WI38 (cell line): ENCODE measurements around the gene CEP126.

Source experiments
- H3K4me3 ChIP-seq: 2 replicates; pipeline ENCODE4 v1.5.1; 2011; ENCODE audit warnings: low read depth, mild to moderate bottlenecking, control low read depth, low read length
- CTCF ChIP-seq: IDR thresholded peaks from 2 replicates; pipeline ENCODE4 v1.5.1; 2012; ENCODE audit warnings: low read depth, mild to moderate bottlenecking, control low read depth, low read length

Gene CEP126

GRCh38 chr11:102046841-102047240, 132.0 kb downstream of the CEP126 start:
- no peak for TF ChIP-seq CTCF
- peak overlapping the region; percentile 67 for H3K4me3 ChIP-seq

DNA sequence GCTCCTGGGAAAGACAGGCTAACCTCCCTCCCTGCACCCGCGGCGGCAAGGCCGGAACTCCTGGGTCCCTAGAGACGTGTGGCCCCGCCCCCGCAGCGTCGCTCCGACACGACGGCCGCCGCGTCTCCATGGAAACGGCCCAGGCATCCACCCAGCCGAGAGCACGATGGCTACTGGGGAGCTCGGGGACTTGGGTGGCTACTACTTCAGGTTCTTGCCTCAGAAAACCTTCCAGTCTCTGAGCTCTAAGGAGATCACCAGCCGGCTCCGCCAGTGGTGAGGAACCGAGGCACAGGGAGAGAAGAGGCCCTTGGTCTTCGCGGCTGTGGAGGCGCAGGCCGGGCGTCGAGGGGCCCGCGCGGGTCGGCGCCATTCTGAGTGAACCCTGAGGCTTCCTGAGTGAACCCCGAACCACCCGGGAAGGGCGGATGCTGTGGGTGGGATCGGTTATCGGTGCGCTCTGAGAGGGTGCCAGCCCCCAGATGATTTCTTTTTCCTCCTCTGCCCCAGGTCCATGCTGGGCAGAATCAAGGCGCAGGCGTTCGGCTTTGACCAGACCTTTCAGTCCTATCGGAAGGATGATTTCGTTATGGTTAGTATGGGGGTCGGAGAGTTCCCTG, 132.6 kb downstream of the CEP126 start, which contains the start of gene CFAP300:
TSS of gene CFAP300 (plus strand) at position 133 of the 620 bp plus-strand sequence. CDS start at position 167, 34 bp downstream.
- TF ChIP-seq CTCF = no peak
- H3K4me3 ChIP-seq = peak within 1 kb of the TSS; percentile 67
